T-cell (primary cell): ENCODE data around the gene HPN. TPM values are rescaled to one million over a fixed set of nuclear protein-coding genes. Genes with fewer than 3 reads are reported as not detected.
A peak's percentile ranks its signal among the peaks of the same experiment; 100 is the strongest.

Experiments
- ATAC-seq, 4 experiments: fragments of 200-7000 bp in 3 of 4; fragments of 150-1000 bp in 1 of 4; cut with Tn5 transposase; replicated peaks in 1 of 4; 1 replicate in 3 of 4; 2 replicates in 1 of 4; pipeline ENCODE4 v1.10.0; 2021; ENCODE audit warnings: moderate library complexity in 3 of 4, mild to moderate bottlenecking in 2 of 4, moderate number of reproducible peaks in 1 of 4
- CTCF ChIA-PET, 2 donors: fragments of 300-600 bp; sonication (Branson Sonifier 250); formaldehyde crosslinking; loops; one replicate each; lab custom pipeline; 2022; ENCODE audit warnings: antibody characterized with exemption in 2 of 2; lab: Charles Lee
- POLR2A ChIA-PET, 2 donors: fragments of 300-600 bp; sonication (Branson Sonifier 250); formaldehyde crosslinking; loops; one replicate each; lab custom pipeline; 2022; ENCODE audit warnings: antibody characterized with exemption in 2 of 2; lab: Charles Lee
- DNase-seq, 35 experiments: peaks; one replicate each; pipeline versions ENCODE4 v3.0.0 to v3.0.0-alpha.2; 2013 to 2023
- H3K27ac ChIP-seq: one replicate; pipeline ENCODE4 v1.5.1; 2013; ENCODE audit warnings: low read length
- H3K27me3 ChIP-seq, 2 experiments: replicated peaks in 1 of 2; 1 replicate in 1 of 2; 2 replicates in 1 of 2; pipeline versions ENCODE4 v1.6.1 to v1.7.0; 2013; ENCODE audit warnings: low read length in 1 of 2, mixed read lengths in 1 of 2; ENCODE audit not compliant: control insufficient read depth in 2 of 2, insufficient read depth in 2 of 2; ENCODE audit errors: extremely low read depth in 1 of 2
- H3K36me3 ChIP-seq, 2 donors: 1 replicate in 1 of 2; 2 replicates in 1 of 2; pipeline versions ENCODE4 v1.6.1 to v1.7.0; 2013; ENCODE audit warnings: low read length in 1 of 2; ENCODE audit not compliant: control insufficient read depth in 2 of 2, insufficient read depth in 1 of 2; ENCODE audit errors: extremely low read depth in 1 of 2
- H3K4me1 ChIP-seq, 2 experiments: 1 replicate in 1 of 2; 2 replicates in 1 of 2; pipeline versions ENCODE4 v1.6.1 to v1.7.0; 2013; ENCODE audit warnings: low read length in 2 of 2, mixed read lengths in 1 of 2; ENCODE audit not compliant: insufficient read depth in 2 of 2, control insufficient read depth in 1 of 2; ENCODE audit errors: extremely low read depth in 1 of 2
- H3K4me3 ChIP-seq, 2 donors: 1 replicate in 1 of 2; 2 replicates in 1 of 2; pipeline versions ENCODE4 v1.5.1 to v1.7.0; 2013; ENCODE audit warnings: mild to moderate bottlenecking in 2 of 2, low read length in 1 of 2, moderate library complexity in 1 of 2; ENCODE audit not compliant: control insufficient read depth in 1 of 2; ENCODE audit errors: extremely low read depth in 1 of 2
- H3K9me3 ChIP-seq: 2 replicates; pipeline ENCODE4 v1.7.0; 2013
- H3K27ac Mint-ChIP-seq, 2 donors: one replicate each; pipeline ENCODE4 v1.8.0; 2020 to 2021; ENCODE audit warnings: mild to moderate bottlenecking in 2 of 2, mixed read lengths in 2 of 2
- H3K27me3 Mint-ChIP-seq, 2 donors: one replicate each; pipeline ENCODE4 v1.8.0; 2021 to 2022; ENCODE audit warnings: mixed read lengths in 2 of 2
- H3K36me3 Mint-ChIP-seq: one replicate; pipeline ENCODE4 v1.8.0; 2021; ENCODE audit warnings: mixed read lengths
- H3K4me1 Mint-ChIP-seq, 3 donors: one replicate each; pipeline ENCODE4 v1.8.0; 2020 to 2022; ENCODE audit warnings: mixed read lengths in 3 of 3, mild to moderate bottlenecking in 1 of 3
- H3K4me3 Mint-ChIP-seq, 3 donors: one replicate each; pipeline ENCODE4 v1.8.0; 2020 to 2022; ENCODE audit warnings: mild to moderate bottlenecking in 3 of 3, mixed read lengths in 3 of 3, moderate library complexity in 3 of 3
- H3K9me3 Mint-ChIP-seq, 3 donors: one replicate each; pipeline ENCODE4 v1.8.0; 2020 to 2022; ENCODE audit warnings: mixed read lengths in 3 of 3
- WGBS: methylation state at CpG from one replicate; pipeline ENCODE4 v1.1.5; 2013; ENCODE audit warnings: missing lambda C conversion rate; ENCODE audit not compliant: insufficient coverage; 5-methylcytosine and 5-hydroxymethylcytosine counted together
- total RNA-seq, 35 experiments: library from RNA in 6 of 35; stranded (reverse) in 6 of 35; fragments of 120-200 nt in 1 of 35; gene quantifications; one replicate each; pipeline versions ENCODE4 v1.2.1 to v1.2.4 and lab custom pipeline; 2013 to 2026

HPN gene
- total RNA-seq, 5 donors from 2014 or later (not counting 1 experiment from before 2014, with no cell fraction given) = 0.41 to 0.51 (median 0.46) TPM; not detected in 2

GRCh38 chr19:35074426-35075201 lies 33.1 kb downstream of the HPN start:
- no peak for DNase-seq
- Mint-ChIP-seq H3K27me3 (peaks cover 3 to 8% of the 10 kb centered on the region in 2 donors), H3K4me3 (no peak overlapping the region), H3K4me1 (peaks cover 0 to 4% (median 3%) of the 10 kb centered on the region in 3 donors), H3K36me3 (no peaks in the 10 kb centered on the region), H3K27ac (no peak overlapping the region), H3K9me3 (no peaks in the 10 kb centered on the region)
- Histone ChIP-seq H3K36me3 (no peaks in the 10 kb centered on the region), H3K4me3 (no peak overlapping the region), H3K27me3 (peaks cover 0 to 9% of the 10 kb centered on the region in 2 experiments), H3K27ac (no peak overlapping the region), H3K4me1 (peaks cover 0 to 4% of the 10 kb centered on the region in 2 experiments), H3K9me3 (no peaks in the 10 kb centered on the region)
- 88% methylated on average over 19 of the region's 21 CpGs for WGBS
- no peak for ATAC-seq
- POLR2A ChIA-PET = no interaction called here
- CTCF ChIA-PET = no interaction called here

- ChIA-PET POLR2A (no interaction called here), CTCF (no interaction called here)
- Histone ChIP-seq H3K4me1 (peaks cover 0 to 4% of the 10 kb centered on the region in 2 experiments), H3K27me3 (peaks cover 0 to 16% of the 10 kb centered on the region in 2 experiments), H3K9me3 (no peaks in the 10 kb centered on the region), H3K4me3 (no peak overlapping the region), H3K27ac (no peak overlapping the region), H3K36me3 (no peaks in the 10 kb centered on the region)
- H3K4me3 Mint-ChIP-seq = no peak overlapping the region
- H3K9me3 Mint-ChIP-seq = no peaks in the 10 kb centered on the region
- H3K27me3 Mint-ChIP-seq = peaks cover 3 to 8% of the 10 kb centered on the region in 2 donors
- H3K27ac Mint-ChIP-seq = peak overlapping the region in 1 of 2 donors; percentile 25
- DNase-seq = no peak
- no peaks in the 10 kb centered on the region for H3K36me3 Mint-ChIP-seq
- peaks cover 0 to 4% (median 3%) of the 10 kb centered on the region in 3 donors for H3K4me1 Mint-ChIP-seq
- no peak for ATAC-seq
- WGBS = 83% methylated on average over 19 of the region's 21 CpGs
These were observed 33.9 kb downstream of the HPN start for GRCh38 chr19:35075202-35076025.

- ChIA-PET CTCF (interaction anchor here in 1 of 2 donors (0.6 kb wide), 1 partner anchor 969 kb away, joined by 3 read pairs; no protein-coding TSS in a partner anchor), POLR2A (no interaction called here)
- H3K36me3 Mint-ChIP-seq = no peaks in the 10 kb centered on the region
- no peak overlapping the region for H3K4me3 ChIP-seq
- H3K4me1 Mint-ChIP-seq = peaks cover 0 to 4% (median 3%) of the 10 kb centered on the region in 3 donors
- H3K9me3 ChIP-seq = no peaks in the 10 kb centered on the region
- DNase-seq (no peak), ATAC-seq (no peak)
- peaks cover 3 to 8% of the 10 kb centered on the region in 2 donors for H3K27me3 Mint-ChIP-seq
- H3K36me3 ChIP-seq = no peaks in the 10 kb centered on the region
- no peak overlapping the region for H3K4me3 Mint-ChIP-seq
- no peak overlapping the region for H3K27ac Mint-ChIP-seq
- peaks cover 0 to 18% of the 10 kb centered on the region in 2 experiments for H3K27me3 ChIP-seq
- H3K4me1 ChIP-seq = peaks cover 0 to 4% of the 10 kb centered on the region in 2 experiments
- no peak overlapping the region for H3K27ac ChIP-seq
- H3K9me3 Mint-ChIP-seq = no peaks in the 10 kb centered on the region
- 76% methylated on average over 4 of the region's 6 CpGs for WGBS
These were observed 34.5 kb downstream of the HPN start for GRCh38 chr19:35076026-35076370.

DNA sequence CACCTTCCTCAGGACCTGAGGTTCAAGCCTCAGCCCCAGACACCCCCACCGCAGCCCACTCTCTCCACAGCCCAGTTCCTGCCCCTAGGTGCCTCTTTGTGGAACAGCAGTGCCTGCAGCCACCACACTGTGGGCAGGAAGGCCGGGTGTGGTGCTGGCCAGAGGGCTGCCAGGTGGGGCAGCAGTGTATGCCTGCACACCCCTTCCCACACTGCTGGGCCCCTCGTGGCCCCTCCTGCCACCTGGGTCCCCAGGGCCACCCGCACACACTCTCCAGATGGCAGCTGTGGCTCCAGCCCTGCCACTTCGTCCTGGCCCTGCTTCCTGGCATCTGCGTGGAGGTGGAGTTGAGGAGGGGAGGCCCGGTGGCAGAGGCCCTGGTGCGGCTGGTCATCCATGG lies 35.1 kb downstream of the HPN start:
- Mint-ChIP-seq H3K4me1 (peaks cover 0 to 4% (median 3%) of the 10 kb centered on the region in 3 donors), H3K27me3 (peaks cover 3 to 8% of the 10 kb centered on the region in 2 donors), H3K4me3 (no peak overlapping the region), H3K36me3 (no peaks in the 10 kb centered on the region), H3K9me3 (no peaks in the 10 kb centered on the region), H3K27ac (no peak overlapping the region)
- no peaks in the 10 kb centered on the region for H3K9me3 ChIP-seq
- DNase-seq = no peak
- no peaks in the 10 kb centered on the region for H3K36me3 ChIP-seq
- POLR2A ChIA-PET = no interaction called here
- peaks cover 0 to 18% of the 10 kb centered on the region in 2 experiments for H3K27me3 ChIP-seq
- 13% methylated on average over 7 of the region's 8 CpGs for WGBS
- CTCF ChIA-PET = no interaction called here
- H3K27ac ChIP-seq = no peak overlapping the region
- ATAC-seq = no peak
- H3K4me3 ChIP-seq = no peak overlapping the region
- H3K4me1 ChIP-seq = peaks cover 0 to 4% of the 10 kb centered on the region in 2 experiments

GRCh38 chr19:35077411-35078223 lies 36.1 kb downstream of the HPN start:
- POLR2A ChIA-PET = no interaction called here
- Histone ChIP-seq H3K4me1 (peaks cover 0 to 4% of the 10 kb centered on the region in 2 experiments), H3K27me3 (peaks cover 0 to 18% of the 10 kb centered on the region in 2 experiments), H3K4me3 (no peak overlapping the region), H3K27ac (no peak overlapping the region), H3K9me3 (no peaks in the 10 kb centered on the region), H3K36me3 (no peaks in the 10 kb centered on the region)
- Mint-ChIP-seq H3K27ac (no peak overlapping the region), H3K4me1 (peaks cover 0 to 4% (median 3%) of the 10 kb centered on the region in 3 donors), H3K36me3 (no peaks in the 10 kb centered on the region), H3K9me3 (no peaks in the 10 kb centered on the region), H3K4me3 (no peak overlapping the region), H3K27me3 (peaks cover 3 to 8% of the 10 kb centered on the region in 2 donors)
- CTCF ChIA-PET = no interaction called here
- ATAC-seq (no peak), DNase-seq (no peak)
- WGBS = 89% methylated on average over 16 of the region's 17 CpGs

- Mint-ChIP-seq H3K9me3 (no peaks in the 10 kb centered on the region), H3K4me1 (peaks cover 0 to 6% (median 4%) of the 10 kb centered on the region in 3 donors), H3K36me3 (no peaks in the 10 kb centered on the region), H3K4me3 (no peak overlapping the region), H3K27ac (no peak overlapping the region), H3K27me3 (peaks cover 3 to 8% of the 10 kb centered on the region in 2 donors)
- ChIA-PET CTCF (no interaction called here), POLR2A (no interaction called here)
- DNase-seq (no peak), ATAC-seq (no peak)
- H3K36me3 ChIP-seq = no peaks in the 10 kb centered on the region
- peaks cover 0 to 18% of the 10 kb centered on the region in 2 experiments for H3K27me3 ChIP-seq
- no peak overlapping the region for H3K27ac ChIP-seq
- WGBS = 90% methylated on average over 7 of the region's 14 CpGs
- H3K9me3 ChIP-seq = no peaks in the 10 kb centered on the region
- no peak overlapping the region for H3K4me3 ChIP-seq
- peaks cover 0 to 10% of the 10 kb centered on the region in 2 experiments for H3K4me1 ChIP-seq
These were observed 38.3 kb downstream of the HPN start for GRCh38 chr19:35079826-35080225.
